Lower leg skin (tissue), 4 donors: ENCODE results near the gene RALGAPB. TPM values are rescaled to one million over a fixed set of nuclear protein-coding genes. Genes with fewer than 3 reads are reported as not detected.

Source experiments
- DNase-seq, 2 donors: peaks; one replicate each; pipeline ENCODE4 v3.0.0-alpha.2; 2019; ENCODE audit warnings: low spot score in 2 of 2
- H3K4me3 ChIP-seq: fragments of 200-600 bp; sonication (generic); 2 replicates; pipeline ENCODE4 v1.5.1; 2017; ENCODE audit warnings: mild to moderate bottlenecking, low read depth; ENCODE audit not compliant: poor library complexity, severe bottlenecking
- CTCF ChIP-seq, 3 donors: fragments of 450-650 bp; IDR thresholded peaks; one replicate each; pipeline ENCODE4 v1.5.1; 2016; ENCODE audit warnings: antibody characterized with exemption in 3 of 3, mild to moderate bottlenecking in 3 of 3, moderate library complexity in 2 of 3
- POLR2A ChIP-seq, 2 donors: fragments of 450-650 bp; IDR thresholded peaks; one replicate each; pipeline ENCODE4 v1.6.1; 2016 to 2017; ENCODE audit warnings: antibody characterized with exemption in 2 of 2, mild to moderate bottlenecking in 1 of 2, moderate library complexity in 1 of 2
- WGBS, 2 donors: methylation state at CpG; one replicate each; pipeline ENCODE4 v1.1.5; 2018; 5-methylcytosine and 5-hydroxymethylcytosine counted together
- intact Hi-C: fragments of 100-400 bp; cut with DNase I; formaldehyde crosslinking; loops from one replicate; pipeline ENCODE4 v1.15.0; 2023; ENCODE audit warnings: low total_unique reads
- total RNA-seq, 4 donors: library from RNA; depleted of rRNA; stranded (reverse); fragments of >200 nt; gene quantifications; one replicate each; pipeline ENCODE4 v1.1.0, GENCODE V29; 2016

RALGAPB gene
- total RNA-seq, 4 donors from 2014 or later, result 35.3 to 51.0 (median 41.5) TPM

- no peak for DNase-seq
- WGBS, 2 donors, result 91 to 93% methylated on average over 1 of the region's 1 CpG
These were observed 46.8 kb downstream of the RALGAPB start for GRCh38 chr20:38519426-38519825.

GRCh38 chr20:38520261-38520660, 47.6 kb downstream of the RALGAPB start:
- H3K4me3 ChIP-seq, result no peak overlapping the region
- TF ChIP-seq CTCF (IDR thresholded peaks at IDR 0.05) (no peak), POLR2A (IDR thresholded peaks at IDR 0.05) (no peak)
- no peak for DNase-seq
- intact Hi-C loops, result no loop called here

More at GRCh38 chr20:38519426-38519825, 46.8 kb downstream of the RALGAPB start:
- H3K4me3 ChIP-seq, result no peak overlapping the region
- intact Hi-C loops, result no loop called here
- TF ChIP-seq POLR2A (IDR thresholded peaks at IDR 0.05), result no peak

GRCh38 chr20:38523697-38524096, 51.1 kb downstream of the RALGAPB start:
- no peak overlapping the region for H3K4me3 ChIP-seq
- no peak for TF ChIP-seq CTCF (IDR thresholded peaks at IDR 0.05)
- TF ChIP-seq POLR2A (IDR thresholded peaks at IDR 0.05), result no peak
- WGBS, 2 donors, result 89 to 94% methylated on average over 1 of the region's 1 CpG
- intact Hi-C loops, result no loop called here
- DNase-seq, result no peak

GRCh38 chr20:38528167-38528566, 55.5 kb downstream of the RALGAPB start:
- intact Hi-C loops, result no loop called here
- no peak for TF ChIP-seq CTCF (IDR thresholded peaks at IDR 0.05)
- TF ChIP-seq POLR2A (IDR thresholded peaks at IDR 0.05), result no peak
- 95 to 98% methylated on average over 3 of the region's 3 CpGs for WGBS, 2 donors
- H3K4me3 ChIP-seq, result no peak overlapping the region
- no peak for DNase-seq

- no peak overlapping the region for H3K4me3 ChIP-seq
- 97 to 100% methylated on average over 1 of the region's 1 CpG for WGBS, 2 donors
- no peak for DNase-seq
- TF ChIP-seq CTCF (IDR thresholded peaks at IDR 0.05) (no peak), POLR2A (IDR thresholded peaks at IDR 0.05) (no peak)
- intact Hi-C loops, result no loop called here
These were observed 58.4 kb downstream of the RALGAPB start for GRCh38 chr20:38531021-38531420.

GRCh38 chr20:38534756-38535155, 62.1 kb downstream of the RALGAPB start:
- intact Hi-C loops, result no loop called here
- H3K4me3 ChIP-seq, result no peak overlapping the region
- TF ChIP-seq CTCF (IDR thresholded peaks at IDR 0.05) (no peak), POLR2A (IDR thresholded peaks at IDR 0.05) (no peak)
- WGBS, 2 donors, result 76 to 85% methylated on average over 11 of the region's 11 CpGs
- DNase-seq, result no peak
